UCSD-AML1 (cell line): ENCODE data around the gene EGFL8.
"Not testable (repeated sequence)": the region's sequence is repeated elsewhere in the genome, so short reads cannot be mapped to it uniquely, and the experiment has no call there.

Experiments
- DNase-seq: peaks from one replicate; lab custom pipeline; 2025; ENCODE audit not compliant: unreplicated experiment; lab: John Stamatoyannopoulos, UW

Gene EGFL8

DNA sequence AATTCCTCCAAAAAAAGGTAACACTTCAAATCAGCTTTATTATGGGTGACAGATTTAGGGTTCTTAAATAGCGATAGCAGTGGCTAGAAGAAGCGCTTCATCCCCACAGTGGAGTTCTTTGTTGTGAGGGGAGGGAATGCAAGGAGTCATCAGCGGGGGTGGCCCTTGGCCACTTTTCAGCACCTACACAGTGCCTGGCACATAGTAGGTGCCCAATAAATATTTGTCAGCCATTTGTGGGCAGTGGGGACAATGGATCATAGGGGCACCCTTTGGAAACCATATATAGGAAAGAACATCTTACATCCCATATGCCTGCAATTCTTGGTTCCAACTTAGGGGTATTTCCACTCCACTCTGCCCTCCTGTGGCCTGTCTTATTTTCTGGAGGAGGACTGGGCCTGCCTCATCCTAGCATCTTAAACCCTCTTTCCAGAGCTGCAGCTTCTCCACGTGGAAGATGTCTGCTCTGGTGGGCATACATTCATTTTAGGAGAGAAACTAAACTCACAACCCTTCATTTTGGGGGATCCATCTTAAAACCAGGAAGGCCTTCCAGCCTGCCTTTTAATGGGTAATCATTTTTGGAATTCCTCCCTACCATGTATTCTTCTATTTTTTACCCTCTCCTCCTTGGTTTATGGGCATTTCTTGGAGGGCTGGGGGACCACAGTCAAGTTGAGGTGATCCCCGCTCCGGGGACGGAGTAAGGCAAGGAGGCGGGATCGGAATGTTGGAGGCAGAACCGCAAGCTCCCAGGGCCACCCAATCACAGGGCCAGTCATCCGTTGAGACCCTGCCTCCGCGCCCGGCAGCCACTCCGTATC is 30.6 kb downstream of the EGFL8 start:
- peak; percentile 56 for DNase-seq

DNA sequence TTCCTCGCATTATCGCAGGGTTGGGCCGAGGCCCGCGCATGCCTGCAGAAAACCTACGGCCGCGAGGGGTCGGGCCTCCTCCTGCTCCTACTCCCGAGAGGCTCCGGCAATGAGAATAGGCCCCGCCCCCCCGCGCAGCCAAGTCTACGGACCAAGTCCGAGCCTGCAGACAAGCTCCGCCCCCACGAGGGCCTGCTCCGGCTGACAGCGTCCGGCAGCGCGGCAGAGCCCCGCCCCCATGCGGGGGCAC is 31.2 kb downstream of the EGFL8 start:
- peak; percentile 100 for DNase-seq

DNA sequence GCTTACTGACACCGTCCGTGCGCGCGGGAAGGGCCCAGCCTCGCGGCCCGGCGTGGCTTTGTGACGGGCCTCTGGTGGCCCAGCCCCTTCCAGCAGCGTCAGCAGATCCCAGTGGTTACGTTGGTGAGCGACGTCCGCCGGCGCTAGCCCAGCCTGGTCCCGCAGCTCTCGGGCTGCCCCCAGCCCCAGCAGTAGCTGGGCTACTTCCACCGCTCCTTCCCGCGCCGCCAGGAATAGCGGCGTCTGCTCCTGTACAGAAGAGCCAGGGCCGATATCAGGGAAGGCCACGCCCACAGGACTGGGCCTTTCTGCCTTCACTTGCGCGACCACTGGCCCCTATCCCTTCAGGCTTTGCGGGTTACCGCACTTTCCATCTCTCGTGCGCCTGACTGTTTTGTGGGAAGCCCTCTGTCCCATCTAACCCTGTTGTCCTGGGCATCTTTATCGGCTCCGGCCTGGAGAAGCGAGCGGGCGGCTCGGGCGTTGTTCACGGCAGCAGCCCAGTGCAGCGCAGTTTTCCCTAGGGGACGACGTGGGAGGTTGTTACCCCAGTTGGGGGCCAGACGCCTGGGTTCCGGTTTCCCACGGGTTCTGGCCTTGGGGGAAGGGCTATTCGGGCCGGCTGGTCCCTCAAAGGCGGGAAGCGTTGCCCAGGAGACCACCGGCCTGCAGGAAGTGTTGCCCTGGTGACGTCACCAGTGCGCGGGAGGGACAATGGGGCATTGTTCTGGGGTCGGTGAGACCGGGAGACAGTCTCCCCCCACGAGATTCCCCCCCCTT is 31.7 kb downstream of the EGFL8 start:
- DNase-seq = peak; percentile 78

DNA sequence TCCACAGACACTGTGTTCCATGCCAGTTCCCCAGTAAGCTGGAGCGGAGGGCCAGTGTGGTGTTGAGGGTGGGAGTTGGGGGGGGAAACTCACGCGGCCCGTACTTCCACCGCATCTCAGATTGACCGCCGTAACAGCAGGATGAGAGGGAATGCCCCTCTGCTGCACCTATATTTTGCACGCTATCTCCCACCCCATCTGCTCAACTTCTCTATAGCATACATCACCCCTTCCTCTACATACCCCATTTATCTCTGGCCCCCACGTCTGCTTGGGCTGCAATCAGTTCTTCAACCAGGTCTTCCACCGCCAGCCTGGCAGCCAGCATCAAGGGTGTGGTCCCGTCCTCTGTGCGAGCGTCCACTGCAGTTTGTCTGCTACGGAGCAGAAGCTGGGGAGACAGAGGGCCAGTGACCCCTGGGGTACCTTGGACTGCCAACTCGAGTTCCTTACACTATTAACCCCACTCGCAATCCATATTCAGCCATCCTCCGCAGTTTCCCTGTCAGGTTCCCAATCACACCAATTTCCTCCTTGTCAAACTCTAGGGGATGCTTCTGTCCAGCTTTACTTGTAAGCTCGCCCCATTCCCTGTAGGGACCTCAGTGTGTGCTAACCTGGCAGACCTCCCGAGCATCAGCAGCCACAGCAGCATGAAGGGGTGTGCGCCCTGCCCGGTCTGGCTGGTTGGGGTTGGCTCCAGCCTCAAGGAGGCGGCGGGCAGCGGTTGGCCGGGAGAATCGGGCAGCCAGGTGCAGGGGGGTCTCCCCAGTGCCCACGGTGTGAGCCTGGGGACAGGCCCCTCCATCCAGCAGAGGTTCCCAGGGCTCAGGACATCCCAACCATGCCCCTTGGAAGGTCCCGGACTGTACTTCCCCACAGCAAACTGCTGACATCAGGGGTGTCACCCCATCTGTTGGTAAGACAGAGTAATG is 32.6 kb downstream of the EGFL8 start:
- no peak for DNase-seq

DNA sequence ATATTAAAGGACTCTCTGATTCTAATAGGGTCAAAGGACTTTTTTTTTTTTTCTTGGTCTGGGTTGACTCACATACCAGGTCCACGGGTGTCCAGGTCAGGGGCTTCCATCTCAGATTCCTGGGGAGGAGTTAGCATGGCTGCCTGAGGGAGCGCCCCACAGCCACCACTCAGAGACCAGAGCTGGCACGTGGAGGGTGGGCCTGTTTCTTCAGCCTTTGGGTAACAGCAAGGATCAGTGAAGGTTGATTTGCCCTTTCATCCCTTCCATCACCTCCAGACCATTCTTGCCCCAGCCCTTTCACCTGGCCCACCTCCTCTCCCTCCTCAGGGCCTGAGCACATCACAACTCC is 33.9 kb downstream of the EGFL8 start:
- DNase-seq = no peak

DNA sequence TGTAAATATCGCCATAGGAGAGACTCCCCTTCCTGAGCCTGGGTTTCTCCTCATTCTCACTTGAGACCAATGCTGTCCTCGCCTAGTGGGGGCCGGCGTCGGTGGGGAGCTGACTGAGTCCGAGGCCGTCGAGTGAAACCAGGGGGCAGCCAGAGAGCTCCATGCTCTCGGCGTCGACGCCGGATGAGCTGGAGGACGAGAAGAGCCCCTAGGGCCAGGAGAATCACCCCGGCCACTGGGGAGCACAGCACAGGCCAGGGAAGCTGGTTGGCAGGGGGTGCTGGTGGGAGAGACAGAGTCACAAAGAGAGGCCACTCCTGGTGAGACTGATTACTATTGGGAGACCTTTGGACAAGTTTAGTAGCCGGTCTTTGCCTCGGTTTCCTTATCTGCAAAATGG is 34.5 kb downstream of the EGFL8 start:
- no peak for DNase-seq

DNA sequence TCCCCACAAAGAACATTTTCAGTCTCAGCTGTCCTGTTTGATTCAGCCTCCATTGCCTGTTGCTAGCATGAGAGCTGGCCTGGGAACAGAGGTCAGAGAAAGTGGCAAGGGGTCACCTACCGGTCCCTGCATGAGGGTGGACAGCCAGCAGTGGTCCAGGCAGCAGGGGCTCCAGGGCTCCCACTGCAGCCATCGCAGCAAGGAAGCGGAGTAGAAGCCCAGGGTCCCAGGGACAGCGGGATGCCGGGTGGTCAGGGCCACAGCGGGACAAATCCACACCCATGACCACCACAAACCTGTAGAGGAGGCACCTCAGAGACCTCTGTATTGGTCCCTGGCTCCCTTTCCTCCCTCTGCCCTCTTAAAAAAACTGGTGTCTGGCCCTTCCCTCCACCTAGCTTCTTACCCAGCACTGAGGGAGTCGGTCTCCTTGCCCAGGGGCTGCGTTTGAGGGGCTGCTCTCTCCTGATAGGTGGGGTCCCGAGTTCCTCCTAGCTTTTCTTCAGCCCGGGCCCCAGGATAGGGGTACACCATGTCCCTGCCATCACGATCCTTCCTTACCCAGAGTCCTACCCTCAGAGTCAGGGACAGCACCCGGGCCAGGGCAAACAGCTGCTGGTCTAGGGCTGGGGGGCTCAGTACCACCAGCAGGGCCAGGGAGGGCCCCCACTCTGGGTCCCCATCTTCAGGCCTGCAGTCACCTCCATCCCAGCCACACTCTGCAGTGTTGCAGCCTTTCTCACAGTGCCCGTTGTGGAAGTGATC is 36.5 kb downstream of the EGFL8 start:
- DNase-seq = no peak

DNA sequence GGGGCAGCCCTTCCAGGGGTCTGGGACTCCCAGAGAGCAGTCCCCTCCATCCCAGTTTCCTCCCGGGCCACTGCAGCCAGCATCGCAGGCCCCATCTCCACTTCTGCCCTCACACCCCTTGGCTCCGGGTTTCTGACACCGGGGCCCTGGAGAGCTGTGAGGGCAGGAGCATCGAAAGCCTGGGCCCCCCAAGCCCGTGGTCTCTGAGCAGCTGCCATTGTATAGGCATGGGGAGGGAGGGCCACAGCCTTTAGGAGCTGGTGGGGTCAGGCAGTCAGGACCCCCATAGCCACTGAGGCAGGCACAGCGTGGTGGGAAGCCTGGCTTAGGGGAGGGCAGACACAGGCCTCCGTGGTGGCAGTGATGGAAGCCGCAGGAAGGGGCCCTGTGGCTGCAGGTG is 37.8 kb downstream of the EGFL8 start:
- no peak for DNase-seq

DNA sequence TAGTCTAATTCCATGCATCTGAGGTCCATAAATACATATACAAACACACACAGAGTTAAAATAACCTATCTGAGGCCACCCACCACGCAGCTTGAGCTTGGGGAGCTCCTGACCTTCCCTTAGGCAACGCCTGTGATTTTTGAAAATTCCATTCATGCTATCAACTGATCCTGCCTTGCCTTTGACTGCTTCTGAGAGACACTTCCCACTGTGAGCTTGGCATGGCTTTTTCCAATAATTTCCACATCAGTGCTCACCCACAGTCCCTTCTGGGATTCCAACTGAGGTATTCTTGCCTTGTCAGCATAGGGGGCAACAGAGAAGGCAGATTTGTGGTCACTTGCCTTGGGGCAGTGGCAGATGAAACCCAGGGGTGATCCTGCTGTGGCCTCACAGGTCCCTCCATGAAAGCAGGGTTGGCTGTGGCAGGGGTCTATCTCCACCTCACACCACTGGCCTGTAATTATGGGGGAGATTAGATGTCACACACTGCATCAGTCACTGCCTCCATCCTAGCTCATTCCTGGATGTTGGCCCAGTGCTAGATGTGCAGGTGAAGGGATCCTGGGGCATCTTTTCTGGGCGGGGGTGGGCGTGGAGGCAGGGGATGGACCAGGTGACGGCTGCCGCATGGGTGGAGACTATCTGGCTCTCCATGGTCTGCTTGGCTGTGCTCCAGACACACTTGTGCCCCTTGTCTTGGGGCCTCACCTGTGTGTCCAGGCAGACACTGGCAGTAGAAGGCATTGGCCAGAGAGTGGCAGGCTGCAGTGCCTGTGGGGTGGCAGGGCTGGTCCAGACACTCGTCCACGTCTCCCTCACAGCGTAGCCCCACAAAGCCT is 39.3 kb downstream of the EGFL8 start:
- no peak for DNase-seq

DNA sequence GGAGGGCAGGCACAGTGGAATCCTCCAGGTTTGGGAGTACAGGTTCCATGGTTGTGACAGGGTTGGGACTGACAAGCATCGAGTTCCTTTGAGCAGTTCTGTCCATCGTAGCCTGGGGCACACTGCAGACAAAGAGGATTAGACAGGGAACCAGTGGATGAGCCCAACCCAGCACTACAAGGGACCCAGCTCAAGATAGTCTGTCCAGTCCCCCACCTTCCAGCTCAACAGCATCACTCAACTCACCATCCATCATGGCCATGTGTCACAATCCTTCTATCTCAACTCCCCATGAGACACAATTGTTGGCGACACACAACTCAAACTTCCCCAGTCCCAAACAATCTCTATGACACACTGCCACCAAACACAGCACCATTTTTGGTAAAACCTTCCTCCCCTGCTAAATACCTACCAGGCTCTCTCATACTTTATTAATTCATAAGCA is 39.9 kb downstream of the EGFL8 start:
- DNase-seq = no peak

DNA sequence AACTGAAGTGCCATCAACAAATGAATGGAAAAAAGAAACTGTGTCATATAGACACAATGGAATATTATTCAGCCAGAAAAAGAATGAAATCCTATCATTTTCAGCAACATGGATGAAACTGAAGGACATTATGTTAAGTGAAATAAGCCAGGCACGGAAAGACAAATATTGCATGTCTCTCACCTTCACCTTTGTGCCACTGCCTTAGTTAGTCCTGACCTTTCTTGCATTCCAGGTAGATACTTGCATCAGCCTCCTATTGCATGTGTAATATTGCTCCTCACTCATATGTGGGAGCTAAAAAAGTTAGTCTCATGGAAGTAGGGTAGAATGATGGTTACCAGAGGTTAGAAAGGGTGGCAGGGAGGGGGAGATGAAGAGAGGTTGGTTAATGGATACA is 44.6 kb downstream of the EGFL8 start:
- DNase-seq = no peak

DNA sequence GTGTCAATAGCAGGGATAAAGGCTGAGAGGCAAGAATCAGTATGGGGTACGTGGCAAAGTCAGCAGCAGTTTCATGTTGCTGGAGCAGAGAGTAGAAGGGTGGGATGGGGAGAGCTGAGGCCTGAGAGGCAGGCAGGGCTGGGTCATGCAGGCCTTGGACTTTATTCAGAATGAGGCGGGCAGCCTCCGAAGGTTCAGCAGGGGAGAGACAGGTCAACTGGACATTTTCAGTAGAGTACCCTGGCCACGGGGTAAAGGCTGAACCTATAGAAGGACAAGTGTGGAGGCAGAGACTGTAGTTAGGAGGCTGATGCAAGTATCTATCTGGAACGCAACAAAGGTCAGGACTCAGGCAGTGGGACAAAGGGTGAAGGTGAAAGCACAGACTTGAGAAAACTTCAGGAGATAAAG is 45.8 kb downstream of the EGFL8 start:
- no peak for DNase-seq

DNA sequence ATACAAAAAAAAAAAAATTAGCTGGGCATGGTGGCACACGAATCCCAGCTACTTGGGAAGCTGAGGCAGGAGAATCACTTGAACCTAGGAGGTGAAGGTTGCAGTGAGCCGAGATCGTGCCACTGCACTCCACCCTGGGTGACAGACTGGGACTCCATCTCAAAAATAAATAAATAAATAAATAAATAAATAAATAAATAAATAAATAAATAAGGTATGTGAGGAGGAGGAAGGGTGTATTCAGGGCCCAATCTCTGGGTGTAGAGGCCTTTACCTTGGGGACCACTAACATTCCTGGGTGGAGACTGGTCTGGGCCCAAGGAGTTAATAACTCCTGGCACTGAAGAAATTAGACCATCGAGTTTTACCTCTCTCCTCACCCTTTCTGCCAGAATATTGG is 47.0 kb downstream of the EGFL8 start:
- not testable (repeated sequence) for DNase-seq

DNA sequence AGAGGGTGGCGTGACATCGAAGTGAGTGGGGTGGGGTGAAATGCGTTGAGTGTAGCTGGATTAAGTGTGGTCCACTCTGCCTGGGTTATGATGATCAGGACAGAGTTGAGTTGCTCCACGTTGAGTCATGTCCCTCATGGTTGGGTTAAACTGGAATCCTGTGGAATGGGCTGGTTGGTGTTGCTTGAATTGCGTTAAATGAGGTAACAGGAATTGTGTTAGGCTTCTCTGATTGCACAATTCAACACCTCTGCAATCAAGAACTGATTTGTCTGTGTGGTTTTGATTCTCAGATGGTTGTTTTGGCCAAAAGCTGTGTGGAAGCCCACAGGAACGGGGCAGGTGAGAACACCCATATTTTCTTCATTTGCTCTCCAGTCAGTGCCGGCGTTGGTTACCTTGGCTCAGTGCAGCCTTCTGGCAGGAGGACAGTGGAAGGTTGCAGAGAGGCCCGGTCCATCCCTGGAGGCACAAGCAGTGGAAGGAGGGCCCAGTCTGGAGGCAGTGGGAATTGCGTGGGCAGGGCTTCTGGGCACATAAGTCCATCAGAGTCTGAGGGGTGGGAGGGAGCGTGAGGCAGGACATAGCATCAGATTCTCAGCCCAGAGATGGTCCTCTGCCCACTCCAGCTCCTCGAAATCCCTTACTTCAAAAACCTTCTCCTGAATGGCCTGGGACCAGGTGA is 47.8 kb downstream of the EGFL8 start:
- DNase-seq = no peak

DNA sequence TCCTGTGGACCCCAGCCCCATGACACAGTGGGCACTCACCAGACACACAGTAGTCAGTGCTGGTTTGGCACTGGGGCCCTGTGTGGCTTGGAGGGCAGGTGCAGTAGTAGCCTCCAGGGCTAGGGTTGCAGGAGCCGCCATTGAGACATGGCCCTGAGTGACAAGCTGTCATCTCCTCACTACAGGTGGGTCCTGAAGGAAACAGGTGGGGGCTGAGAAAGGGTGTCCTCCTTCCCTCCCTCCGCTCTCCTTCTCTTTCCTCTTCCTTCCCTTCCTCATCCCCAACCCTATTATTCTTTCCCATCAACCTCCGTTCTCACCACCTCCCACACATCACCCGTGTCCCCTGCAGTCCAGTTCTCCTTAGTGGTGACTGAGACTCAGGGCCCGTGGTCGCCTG is 49.3 kb downstream of the EGFL8 start:
- DNase-seq = no peak

DNA sequence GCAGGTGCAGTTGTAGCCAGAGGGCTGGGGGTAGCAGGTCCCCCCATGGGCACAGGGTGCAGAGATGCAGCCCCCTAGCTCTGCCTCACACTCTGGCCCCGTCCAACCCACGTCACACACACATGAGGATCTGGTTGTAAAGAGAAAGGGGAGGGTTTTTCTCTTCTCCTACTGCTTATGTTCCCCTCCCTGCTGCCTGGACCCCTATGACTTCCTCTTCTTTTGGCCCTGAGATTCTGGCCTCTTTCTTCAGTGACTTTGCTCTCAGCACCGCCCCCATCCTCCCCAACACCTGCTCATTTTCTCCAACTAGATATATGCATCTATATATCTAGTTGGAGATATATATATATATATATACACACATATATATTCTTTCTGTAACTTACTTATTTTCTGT is 49.7 kb downstream of the EGFL8 start:
- DNase-seq = no peak

DNA sequence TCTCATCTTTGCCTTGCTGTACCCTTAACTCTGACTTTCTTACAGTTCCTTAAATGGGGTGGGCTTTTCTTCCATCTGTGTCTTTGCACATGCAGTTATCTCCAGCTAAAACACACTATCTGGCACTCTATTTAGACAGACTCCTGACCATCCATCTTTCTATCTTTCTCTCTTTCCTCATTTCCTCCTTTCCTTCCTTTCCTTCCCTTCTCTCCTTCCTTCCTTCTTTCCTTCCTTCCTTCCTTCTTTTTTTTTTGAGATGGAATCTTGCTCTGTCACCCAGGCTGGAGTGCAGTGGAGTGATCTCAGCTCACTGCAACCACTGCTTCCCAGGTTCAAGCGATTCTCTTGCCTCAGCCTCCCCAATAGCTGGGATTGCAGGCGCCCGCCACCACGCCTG is 51.2 kb downstream of the EGFL8 start:
- no peak for DNase-seq

DNA sequence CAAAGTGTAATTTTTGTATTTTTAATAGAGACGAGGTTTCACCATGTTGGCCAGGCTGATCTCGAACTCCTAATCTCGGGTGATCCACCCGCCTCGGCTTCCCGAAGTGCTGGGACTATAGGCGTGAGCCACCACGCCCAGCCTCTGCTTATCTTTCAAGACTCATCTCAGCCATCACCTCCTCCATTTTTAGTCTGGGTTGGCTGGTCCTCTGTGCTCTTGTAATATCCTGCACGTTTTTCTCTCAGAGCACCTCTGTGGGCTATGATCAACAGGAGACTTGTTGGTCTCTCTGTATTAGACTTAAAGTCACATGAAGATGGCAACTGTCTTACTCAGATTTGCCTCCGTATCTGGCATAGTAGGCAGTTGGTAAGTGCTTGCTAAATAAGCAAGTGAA is 51.9 kb downstream of the EGFL8 start:
- no peak for DNase-seq

DNA sequence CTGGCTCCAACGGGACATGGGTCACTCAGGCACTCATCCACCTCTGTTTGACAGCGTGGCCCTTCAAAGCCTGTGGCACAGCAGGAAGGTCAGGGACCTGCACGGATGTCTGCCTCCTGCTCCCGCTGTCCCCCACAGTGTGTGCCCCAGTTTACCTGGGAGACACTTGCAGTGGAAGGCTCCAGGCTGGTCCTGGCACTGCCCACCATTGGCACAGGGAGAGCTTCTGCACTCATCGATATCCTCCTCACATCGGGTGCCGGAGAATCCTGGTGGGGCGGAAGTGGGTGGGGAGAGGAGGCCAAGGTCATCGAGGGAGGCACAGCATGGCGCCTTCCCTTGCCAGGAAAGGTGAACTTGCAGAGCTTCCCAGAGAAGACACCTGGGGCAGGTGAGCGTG is 52.6 kb downstream of the EGFL8 start:
- DNase-seq = no peak
